ENCODE measurements around the gene CRYBA2.

The CRYBA2 gene

DNA sequence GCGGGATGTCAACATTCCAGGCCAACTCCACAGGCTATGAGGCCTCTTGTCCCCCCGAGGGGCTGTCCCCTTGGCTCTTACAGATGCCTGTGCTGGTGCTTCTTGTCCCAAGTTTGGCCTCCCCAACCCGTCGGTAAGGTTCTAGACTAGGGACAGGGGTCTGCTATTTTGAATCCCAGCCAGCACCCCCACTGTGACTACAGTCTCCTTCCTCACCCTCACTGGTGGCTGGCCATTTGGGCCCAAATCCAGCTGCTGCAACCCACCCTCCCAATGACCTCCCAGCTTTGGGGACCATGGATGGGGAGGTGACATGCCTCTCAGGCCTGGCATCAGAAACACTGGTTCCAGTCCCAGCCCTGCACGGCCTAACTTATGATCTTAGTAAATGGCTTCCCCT, 29.4 kb upstream of the CRYBA2 start:
- no peak for DNase-seq

DNA sequence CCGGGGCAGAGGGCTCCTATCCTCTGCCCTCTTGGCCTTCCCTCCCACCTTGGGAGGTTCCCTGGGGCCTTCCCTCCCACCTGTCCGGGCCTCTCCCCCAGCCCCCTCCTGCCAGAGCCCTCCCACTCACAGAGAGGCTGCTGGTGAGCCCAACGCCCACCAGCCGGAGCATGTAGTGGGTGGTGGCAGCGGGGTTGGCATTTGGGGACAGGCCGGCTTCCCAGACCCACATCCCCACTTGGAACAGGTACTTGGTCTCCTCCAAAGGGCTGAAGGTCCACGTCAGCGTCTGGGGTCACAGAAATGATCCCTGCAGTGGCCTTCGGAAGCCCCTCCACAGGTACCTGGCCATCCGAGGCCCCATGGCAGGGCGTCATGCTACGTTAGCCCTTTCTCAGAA, 28.8 kb upstream of the CRYBA2 start:
- no peak for DNase-seq

DNA sequence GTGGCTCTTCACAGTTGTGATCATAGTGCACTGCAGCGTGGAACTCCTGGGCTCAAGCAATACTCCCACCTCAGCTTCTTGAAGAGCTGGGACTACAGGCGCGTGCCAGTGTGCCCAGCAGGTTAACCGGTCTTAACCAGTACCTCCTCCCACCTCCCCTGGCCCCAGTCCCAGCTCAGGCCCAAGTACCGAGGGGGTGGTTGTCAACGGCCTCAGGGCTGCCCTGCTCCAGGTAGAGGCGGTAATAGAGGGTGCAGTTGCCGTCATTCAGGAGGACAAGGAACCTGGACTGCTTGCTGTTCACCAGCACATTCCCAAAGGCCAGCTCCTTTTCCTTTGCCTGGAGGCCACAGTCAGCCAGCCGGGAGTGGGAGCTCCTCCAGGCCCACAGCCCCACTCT, 28.4 kb upstream of the CRYBA2 start:
- DNase-seq, result no peak

DNA sequence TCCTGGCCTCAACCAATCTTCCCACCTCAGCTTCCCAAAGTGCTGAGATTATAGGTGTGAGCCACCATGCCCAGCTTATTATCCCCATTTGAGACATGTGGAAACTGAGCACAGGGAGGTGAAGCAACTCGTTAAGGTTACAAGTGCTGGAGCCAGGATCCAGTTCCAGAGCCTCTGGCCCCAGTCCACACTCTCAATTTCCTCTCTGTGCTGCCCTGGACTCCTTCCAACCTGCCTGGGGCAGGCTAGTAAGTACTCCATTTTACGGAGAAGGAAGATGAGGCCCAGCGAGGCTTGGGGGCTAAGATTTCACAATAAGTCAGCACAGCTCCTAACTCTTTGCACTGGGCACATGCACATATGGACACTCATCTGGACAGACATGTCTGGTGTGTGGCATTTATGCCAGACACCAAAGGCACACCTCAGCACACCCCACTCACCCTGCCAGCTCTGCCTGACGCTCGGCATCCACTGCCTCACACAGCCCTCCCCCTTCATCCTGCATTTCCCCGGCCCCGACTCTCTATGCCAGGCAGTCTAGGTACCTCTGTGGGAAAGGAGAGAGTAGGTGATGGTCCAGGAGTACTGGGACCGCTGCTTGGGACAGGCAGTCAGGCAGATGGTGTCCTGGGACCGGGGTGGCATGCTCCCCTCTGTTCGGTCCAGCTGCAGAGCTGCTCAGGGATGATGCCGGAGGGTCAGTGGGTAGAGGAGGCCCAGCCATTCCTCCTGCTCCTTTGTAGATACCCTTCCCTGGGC, 27.6 kb upstream of the CRYBA2 start:
- no peak for DNase-seq

DNA sequence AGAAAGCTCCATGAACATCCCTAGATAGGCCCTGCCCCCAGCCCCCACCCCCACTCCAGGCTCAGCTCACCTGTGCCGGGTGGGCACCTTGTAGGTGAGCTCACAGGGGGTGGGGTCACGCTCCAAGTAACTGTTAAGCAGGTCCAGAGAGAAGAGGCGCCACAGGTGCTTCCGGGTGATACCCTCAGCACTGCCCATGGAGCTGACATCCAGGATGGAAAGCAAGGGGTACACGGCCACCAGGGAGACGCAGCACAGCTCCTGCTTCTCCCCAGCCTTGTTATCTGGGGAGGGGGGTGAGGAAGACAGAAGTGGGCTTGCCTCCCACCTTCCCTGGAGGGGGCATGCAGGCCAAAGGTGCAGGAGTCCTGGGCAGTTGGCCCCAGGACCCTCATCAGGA, 26.2 kb upstream of the CRYBA2 start:
- no peak for DNase-seq

DNA sequence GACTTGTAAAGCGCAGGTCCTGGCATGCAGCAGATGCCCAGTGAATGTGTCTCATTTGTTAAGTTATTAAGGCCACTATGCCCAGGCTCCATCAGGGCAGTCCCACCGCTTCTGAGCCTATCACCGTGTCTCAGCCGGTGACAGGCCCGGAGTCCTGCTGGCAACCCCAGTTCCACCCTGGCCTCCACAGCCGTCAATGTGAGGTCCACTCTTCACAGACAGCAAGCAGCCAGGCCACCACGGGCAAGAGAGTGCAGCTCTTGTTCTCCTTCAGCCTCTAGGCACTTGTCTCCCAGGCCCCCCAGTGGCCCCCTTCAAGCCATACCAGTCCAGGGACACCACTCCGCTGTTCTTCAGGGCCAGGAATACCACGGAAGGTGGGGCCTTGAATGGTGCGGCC, 25.5 kb upstream of the CRYBA2 start:
- DNase-seq, result no peak

DNA sequence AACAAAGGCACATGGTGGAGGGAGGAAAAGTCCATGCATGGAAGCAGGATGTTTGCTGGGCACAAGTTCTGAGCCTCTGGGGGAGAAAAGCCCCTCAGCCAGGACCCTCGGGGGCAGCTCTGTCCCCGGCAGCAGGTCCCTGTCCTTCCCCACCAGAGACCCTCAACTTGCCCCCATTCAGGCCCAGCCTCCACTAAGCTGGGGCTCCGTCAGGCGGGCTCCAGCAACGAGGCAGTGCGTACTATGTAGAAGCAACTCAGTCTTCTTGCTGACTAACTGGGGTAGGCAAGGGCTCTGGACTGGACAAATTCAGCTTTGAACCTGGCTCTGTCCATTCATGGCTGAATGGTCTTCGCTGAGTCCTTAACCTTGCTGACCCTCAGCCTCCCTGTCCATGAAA, 25.1 kb upstream of the CRYBA2 start:
- DNase-seq, result no peak

DNA sequence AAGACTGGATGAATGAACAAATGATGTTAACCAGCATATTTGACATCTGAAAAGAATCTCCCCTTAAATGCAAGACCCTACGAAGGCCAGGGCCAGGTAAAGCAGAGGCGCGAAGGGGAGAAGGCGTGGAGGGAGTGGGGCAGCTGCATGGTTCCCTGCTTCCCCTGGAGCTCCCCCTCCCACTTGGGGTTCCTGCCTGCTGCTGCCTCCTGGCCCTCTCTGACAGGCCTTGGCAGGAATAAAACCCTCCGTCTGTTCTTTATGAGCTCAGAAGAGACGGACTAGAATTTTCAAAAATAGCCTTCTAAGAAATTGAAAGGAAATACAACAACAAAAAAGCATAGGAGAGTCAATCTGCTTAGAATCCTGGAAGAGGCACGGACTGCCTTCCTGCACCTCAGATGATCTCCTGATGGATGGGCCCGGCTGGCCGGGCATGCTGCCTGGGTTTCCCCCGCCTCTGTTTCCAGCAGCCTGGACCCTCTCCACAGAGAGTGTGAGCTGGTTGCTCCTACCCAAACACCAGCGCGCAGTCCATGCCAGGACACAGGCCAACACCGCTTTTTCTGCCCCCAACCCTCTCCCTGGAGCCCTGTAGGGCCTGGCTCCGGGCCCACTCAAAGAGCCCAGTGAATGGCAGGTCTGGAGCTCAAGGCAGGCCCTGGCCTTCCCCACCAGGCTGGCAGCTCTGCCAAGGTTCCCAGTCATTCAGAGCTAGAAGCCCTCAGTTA, 24.1 kb upstream of the CRYBA2 start:
- DNase-seq, result no peak

DNA sequence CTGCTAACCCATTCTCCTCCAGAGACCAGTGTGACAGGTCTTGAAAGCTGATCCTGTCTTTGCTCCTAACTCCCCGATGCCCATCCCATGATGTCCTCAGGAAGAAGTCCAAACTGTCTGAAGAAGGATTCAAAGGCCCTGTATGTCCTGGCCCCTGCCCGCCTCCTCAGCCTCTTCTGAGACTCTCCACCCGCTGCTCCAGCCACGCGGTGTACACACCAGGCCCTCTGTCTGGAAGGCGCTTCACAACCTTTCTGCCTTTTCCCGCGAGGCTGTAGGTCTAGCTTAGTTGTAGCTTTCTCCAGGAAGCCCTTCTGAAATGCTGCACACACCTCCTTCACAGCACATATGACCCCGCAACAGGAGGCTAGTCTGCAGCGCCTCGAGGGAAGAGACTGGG, 23.5 kb upstream of the CRYBA2 start:
- no peak for DNase-seq

DNA sequence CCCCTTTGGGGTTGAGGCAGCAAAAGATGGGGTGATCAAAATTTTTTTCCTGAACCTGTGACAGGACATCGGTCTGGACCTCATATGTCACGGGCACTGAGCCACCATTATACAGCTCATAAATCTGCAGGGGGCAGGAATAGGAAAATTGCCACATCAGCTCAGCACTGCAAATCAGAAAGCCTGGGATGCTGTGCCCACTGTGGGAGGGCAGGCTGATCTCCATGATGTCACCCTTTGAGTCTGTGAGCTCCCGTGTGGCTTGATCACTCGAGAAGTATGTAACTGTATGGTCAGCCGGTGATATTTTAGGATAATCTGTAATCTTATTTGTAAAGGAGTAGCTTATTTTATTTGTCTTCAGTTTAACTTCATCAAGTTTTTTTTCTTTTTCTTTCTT, 17.7 kb upstream of the CRYBA2 start:
- DNase-seq, result no peak

DNA sequence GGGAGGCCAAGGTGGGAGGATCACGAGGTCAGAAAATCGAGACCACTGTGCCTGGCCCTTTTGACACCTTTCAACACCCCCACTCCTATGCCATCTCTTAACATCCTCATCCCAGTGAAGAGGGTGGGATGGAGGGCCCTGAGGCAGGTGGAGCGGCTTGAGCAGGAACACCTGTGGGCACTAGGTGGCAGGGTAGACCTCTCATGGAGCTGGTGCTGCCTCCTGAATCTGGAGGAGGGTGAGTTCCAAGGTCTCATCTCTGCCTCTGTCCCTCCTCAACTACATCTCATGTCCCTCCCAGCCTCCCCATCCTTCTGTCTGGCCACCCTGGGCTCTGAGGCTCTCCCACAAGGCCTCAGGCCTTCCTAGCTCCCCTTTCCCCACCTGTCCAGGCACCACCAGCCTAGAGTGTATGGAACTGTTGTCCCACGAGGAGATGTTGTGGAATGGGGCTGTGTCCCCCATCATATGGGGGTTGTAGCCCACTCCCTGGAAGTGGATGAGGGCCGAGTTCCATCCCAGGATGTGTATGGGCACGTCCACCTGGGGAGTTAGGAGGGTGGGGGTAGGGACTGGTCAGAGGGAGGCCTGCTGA, 17.0 kb upstream of the CRYBA2 start:
- DNase-seq, result no peak

DNA sequence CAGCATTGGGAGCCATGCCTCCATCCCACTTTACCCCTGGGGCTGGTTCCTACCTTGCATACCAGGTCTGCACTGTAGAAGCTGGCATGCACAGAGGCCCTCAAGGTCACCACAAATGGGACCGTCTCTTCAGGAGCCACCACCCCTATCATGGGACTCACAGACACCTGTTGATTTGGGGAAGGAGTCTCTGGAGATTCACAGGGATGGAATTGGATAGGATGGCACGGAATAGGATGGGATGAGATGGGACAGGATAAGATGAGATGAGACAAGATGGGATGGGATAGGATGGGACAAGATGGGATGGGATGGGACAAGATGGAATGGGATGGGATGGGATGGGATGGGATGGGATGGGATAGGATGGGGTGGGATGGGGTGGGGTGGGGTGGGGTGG, 16.1 kb upstream of the CRYBA2 start:
- DNase-seq, result no peak

DNA sequence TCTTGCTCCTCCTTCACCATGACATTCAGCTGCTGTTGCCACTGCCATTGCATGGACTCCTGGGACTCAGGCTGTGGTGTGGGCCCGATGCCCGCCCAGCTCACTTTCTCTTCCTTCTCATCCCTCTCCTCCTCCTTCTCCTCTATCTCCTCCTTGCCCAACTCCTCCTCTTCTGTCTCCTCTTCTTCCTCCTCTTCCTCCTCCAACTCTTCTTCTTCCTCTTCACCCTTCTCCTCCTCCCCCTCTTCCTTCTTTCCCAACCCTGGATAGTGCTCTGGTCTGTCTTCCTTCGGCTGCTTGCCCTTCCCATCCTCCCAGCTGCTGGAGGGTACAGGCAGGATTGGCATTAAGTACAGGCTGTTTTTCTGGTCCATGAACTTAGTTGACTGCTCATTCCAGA, 10.8 kb upstream of the CRYBA2 start:
- DNase-seq, result no peak

DNA sequence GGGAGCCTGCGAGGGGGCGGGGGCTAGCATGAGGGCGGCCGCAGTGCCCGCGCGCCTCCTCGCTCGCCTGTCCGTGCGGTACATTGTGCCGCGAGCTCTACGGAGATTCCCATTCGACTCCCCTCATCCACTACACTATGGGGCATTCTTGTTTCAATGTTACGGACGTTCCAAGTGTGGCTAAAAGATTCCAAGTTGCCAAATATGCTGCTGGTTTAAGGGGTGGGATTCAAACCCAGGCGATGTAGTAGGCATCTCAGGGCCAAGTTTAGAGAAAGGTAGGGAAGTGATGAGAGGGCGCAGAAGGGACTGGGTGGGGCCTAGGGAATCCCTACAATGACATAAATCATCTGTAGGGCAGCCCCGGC, 10.0 kb upstream of the CRYBA2 start:
- no peak for DNase-seq

DNA sequence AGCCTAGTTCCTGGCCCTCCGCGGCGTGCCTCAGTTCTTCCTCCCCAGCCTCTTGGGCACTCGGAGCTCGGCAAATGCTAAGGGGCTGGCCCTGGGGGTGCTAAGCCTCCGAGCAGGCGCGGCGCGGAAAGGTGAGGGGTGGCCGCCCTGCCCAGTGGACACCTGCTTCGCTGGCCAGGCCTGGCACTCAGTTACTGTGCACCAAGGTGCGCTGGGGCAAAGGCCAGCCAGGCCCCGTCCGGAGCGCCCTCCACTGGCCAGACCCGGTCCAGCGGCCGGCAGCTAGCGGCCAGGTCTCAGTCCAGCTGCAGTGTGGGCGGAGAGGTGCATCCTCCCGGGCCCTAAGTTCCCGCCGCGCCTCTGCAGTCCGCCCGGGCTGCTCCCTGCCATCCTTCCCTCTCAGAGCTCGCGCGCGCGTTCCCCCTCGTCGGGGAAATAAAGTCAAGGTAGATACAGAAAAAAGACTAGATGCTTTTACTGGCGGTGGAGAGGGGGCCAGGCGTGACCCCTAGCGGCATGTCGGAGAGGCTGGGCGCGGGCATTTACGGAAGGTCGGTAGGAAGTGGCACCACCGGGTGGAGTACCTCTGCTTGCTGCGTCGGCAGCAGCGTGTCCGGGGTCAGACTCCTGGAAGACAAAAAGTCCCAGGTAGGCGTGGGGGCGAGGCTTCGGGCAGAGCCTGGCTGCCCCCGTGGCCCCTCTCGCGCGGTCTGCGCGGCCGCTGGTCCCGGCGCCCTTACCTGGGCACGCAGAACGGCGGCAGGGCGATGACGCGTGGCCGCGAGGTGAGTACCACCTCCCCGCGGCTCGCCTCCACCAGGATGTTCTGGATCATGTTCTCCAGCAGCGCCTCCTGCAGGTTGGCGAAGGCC, 9.4 kb upstream of the CRYBA2 start:
- DNase-seq, result no peak

DNA sequence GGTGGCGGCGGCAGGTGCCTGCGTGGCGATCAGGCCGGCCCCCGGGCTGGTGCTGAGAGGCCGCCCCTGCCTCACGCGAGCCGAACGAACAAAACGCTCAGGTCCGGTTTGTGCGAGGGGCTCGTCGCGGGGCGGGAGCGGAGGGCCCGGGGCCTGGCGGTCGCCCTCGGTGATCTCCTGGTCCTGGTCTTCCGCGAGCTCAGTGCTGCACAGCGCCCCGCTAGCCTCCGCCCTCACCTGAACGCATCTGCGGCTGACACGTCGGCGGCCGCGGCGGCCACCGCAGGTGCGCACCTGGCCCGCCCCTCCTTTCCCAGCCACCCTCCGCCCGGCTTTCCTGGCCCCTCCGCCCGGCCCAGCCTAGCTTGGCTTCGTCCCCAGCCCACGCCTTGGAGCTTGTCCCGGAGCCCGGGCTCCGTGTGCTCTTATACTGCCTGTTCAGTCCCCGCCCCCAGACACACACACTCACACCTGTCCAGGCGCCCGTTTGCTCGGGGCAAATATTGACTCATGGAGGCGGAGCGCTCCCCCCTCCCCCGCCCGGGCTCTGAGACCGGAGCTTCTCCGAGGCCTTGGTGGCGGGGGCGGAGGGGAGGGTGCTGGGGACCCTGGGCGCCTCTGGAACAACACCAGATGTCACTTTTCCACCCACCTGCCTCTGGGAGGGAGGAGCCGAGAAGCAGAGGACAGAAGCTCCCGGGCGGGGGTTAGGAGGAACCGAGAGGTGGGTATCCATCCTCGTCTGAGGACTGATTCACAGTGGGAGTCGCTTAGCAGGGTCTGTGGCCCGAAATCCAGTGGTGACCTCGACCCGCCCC, 8.6 kb upstream of the CRYBA2 start:
- DNase-seq, result no peak

DNA sequence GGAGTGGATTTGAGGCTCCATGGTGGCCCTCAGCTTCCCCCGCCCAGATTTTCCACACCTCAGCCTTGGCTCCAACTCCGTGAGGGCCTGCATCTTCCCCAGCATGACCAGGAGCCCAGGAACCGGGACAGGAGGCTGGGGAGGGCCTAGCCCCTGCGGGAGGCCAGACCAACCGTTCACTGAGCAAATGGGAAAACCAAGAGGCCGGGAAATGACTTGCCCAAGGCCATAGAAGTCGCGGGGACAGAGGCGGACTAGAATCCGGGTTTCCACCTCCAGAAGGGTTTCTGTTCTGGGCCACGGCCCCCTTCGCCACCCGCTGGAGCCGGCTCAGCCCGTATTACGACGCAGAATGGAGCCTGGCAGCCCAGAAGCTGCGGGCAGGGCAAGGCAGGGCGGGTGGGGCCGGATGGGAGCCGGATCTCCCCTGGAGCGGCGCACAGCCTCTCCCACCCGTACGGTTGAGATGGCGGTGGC, 7.9 kb upstream of the CRYBA2 start:
- DNase-seq, result no peak

DNA sequence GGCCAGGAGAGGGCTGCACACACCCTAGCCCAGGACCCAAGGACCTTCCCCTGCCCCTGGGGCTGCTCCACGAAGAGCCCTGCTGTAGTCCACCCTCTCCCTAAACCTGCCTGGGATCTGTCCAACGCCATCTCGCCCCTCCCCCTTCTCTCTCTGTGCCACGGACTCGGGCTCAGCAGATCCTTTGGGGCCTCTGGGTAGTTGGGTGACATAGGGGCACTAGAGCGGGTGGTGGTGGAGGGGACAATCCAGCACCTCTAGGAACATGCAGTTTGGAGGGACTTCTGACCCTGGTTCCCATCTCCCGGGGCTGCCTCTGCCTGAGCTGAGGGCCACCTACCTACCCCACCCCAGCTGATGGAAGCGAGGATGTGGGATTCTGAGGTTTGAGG, 7.3 kb upstream of the CRYBA2 start:
- DNase-seq, result no peak

DNA sequence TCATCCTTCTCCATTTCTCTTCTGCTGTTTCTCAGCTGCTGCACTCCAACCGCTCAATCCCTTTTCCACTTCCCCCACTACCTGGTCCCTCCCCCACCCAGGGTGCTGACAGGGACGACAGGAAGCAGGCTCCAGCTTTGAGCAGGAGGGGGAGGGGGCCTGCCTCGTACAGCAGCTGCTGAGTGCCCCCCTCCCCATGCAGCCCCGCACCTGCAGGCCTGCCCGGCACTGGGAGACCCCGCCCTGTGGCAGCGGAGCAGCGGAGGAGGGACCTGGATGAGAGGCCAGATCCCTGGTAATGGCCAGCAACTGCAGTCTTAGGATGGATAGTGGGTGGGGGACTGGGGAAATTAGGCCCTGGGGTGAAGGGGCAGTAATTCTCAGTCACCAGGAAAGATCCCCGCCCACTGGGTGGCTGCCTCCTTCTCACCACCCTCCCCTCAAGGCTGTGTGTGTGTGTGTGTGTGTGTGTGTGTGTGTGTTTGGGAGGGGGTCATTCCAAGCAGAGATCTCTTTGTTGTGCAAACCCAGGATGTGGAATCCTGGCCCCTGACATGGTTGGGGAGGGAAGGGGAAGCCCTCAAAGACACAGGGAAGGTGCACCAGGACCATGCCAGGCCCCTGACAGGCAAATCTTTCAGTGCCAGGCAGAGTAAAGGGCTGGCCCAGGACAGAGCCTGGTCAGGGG, 6.8 kb upstream of the CRYBA2 start:
- DNase-seq, result no peak

DNA sequence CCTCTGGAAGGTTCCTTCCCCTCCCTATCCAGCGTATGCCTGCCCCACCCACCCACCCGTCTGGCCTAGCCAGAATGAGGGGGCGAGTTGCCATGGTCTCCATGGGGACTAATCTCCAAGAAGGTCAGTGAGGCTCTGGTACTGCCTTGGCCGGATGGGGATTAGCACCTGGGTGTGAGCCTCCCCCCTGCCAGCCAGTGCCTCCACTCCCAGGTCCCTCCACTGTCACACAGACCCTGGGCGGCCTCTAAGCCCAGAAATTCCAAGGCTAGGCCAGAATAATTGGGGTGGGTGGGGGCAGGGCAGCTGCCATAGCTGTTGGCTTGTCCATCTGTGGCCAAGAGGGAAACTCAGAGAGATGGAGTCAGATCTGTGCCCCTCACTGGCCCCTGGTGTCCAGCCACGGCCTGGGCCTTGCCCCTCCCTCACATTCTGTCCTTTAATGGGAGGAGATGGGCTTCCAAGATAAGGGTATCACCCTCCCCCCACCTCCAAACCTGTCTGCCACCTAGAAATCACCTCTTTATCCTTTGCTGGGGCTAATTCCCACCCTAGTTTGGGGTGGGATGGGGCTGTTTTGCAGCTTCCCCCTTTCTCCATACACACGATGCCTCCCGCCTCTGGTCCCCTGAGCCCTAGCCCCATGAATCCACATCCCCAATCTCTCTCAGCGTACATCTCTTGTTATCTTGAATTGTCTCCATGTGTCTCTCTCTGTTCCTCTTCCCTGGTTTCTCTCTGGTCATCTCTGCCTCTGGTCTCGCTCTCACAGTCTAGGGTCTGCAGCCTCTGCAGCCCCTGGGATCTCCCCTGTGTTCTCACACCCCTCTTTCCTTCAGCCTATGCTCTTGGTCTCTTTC, 6.0 kb upstream of the CRYBA2 start:
- DNase-seq, result no peak
